ENCODE data around the gene DCT.

DCT gene

GRCh38 chr13:94459116-94459515, 20.4 kb downstream of the DCT start:
- TF ChIP-seq CTCF (IDR thresholded peaks at IDR 0.05; ENCODE audit: extremely low read depth, missing control alignments), result no peak
- no peak for DNase-seq (ENCODE audit: low spot score)

- no peak for TF ChIP-seq CTCF (IDR thresholded peaks at IDR 0.05; ENCODE audit: extremely low read depth, missing control alignments)
- DNase-seq (ENCODE audit: low spot score), result no peak
These were observed 24.1 kb downstream of the DCT start for GRCh38 chr13:94455414-94455813.

GRCh38 chr13:94454906-94455305, 24.6 kb downstream of the DCT start:
- DNase-seq (ENCODE audit: low spot score), result no peak
- no peak for TF ChIP-seq CTCF (IDR thresholded peaks at IDR 0.05; ENCODE audit: extremely low read depth, missing control alignments)

- DNase-seq (ENCODE audit: low spot score), result no peak
- TF ChIP-seq CTCF (IDR thresholded peaks at IDR 0.05; ENCODE audit: extremely low read depth, missing control alignments), result no peak
These were observed 25.1 kb downstream of the DCT start for GRCh38 chr13:94454334-94454733.

GRCh38 chr13:94444826-94445225, 34.7 kb downstream of the DCT start:
- no peak for TF ChIP-seq CTCF (IDR thresholded peaks at IDR 0.05; ENCODE audit: extremely low read depth, missing control alignments)
- no peak for DNase-seq (ENCODE audit: low spot score)

GRCh38 chr13:94435604-94436226, 43.8 kb downstream of the DCT start:
- peak; percentile 41 for DNase-seq (ENCODE audit: low spot score)
- peak; percentile 30 for TF ChIP-seq CTCF (IDR thresholded peaks at IDR 0.05; ENCODE audit: extremely low read depth, missing control alignments)

GRCh38 chr13:94433055-94433961, 46.2 kb downstream of the DCT start:
- peak; percentile 13 for DNase-seq (ENCODE audit: low spot score)

More at GRCh38 chr13:94433055-94433961, 46.2 kb downstream of the DCT start:
- TF ChIP-seq CTCF (IDR thresholded peaks at IDR 0.05; ENCODE audit: extremely low read depth, missing control alignments), result no peak
